Measurements from ENCODE around the gene MAPK8.

- TF ChIP-seq CTCF (IDR thresholded peaks at IDR 0.05; ENCODE audit: borderline replicate concordance, extremely low read depth, low read length, poor library complexity, severe bottlenecking): no peak
- TF ChIP-seq EZH2 (IDR thresholded peaks at IDR 0.05; ENCODE audit: borderline replicate concordance, low read depth, low read length, severe bottlenecking): no peak
Observed at GRCh38 chr10:48398261-48398660, 91.8 kb downstream of the MAPK8 start.

Data from DND-41 (cell line).